GM19463 (cell line): ENCODE data around the gene IL26.
"Not testable (repeated sequence)": the region's sequence is repeated elsewhere in the genome, so short reads cannot be mapped to it uniquely, and the experiment has no call there.

Source experiments
- ATAC-seq: cut with Tn5 transposase; IDR thresholded peaks from one replicate; pipeline ENCODE4 v1.9.1; 2021; ENCODE audit warnings: mild to moderate bottlenecking, moderate library complexity; ENCODE audit not compliant: unreplicated experiment

Gene IL26

GRCh38 chr12:68203460-68203875 lies 22.1 kb downstream of the IL26 start:
- no peak for ATAC-seq

DNA sequence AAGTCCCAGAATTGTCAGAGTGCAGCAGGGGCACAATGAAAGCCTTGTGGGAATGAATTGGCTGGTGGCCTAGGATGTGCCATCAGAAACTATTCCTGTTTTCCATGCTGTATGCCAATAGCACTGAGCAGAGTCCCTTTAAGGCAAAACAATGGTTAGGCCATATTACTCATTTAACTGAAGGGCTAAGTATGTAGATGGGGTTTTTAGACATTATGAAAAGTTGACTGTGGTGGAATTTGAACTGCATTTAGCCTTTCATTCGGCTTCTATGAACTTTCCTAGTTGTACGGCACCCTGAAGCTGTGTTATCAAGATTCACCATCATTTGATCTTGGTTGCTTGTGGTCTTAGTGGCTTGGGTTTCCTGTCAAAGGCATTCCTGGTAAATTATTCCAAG lies 24.8 kb downstream of the IL26 start:
- no peak for ATAC-seq

GRCh38 chr12:68199127-68199526 lies 26.5 kb downstream of the IL26 start:
- no peak for ATAC-seq

DNA sequence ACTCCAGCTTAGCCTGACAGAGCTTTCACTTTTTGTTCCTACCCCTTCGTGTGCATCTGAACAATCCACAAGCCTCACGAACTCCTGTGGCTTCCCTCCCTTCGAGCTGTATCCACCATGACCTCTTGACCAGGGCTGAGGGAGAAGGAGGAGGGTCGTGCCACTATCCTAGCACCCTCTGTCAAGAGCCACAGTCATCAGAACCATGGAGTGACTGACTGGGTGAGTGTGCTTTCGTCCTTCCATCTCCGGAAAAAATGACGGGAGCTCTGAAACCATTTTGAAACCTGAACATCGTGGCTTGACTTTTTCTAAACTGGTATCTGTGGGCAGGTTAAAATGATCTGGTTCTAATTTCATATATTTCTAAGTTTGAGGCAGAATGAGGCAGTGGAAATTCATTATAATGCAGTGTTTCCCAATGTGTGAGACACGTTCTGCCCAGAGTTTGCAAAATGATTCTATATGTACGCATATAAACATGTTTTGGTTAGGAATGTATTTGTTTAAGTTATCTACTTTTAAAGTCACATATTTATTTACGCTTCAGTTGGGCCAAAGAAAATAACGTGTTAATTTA lies 27.0 kb downstream of the IL26 start:
- ATAC-seq: no peak

- no peak for ATAC-seq
These were observed 35.3 kb downstream of the IL26 start for GRCh38 chr12:68190301-68190700.

DNA sequence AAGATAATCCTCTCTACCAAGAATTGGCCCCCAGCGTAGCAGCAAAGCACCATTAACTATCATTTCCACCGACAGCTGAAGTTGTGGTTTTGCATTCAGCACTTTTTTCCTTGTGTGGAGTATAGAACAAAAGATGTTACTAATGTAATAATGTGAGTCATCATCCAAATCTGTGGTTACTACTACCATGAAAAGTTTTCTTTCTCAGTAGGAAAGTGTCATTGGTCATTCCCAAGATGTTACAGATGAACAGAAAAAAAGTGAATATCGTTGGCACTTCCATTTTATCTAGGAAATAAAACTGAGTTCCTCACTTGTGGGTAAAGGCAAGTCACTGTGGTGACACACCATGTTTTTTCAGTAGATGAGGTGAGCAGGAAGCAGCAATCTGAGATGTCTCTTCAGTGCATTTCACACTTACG lies 35.8 kb downstream of the IL26 start:
- no peak for ATAC-seq

- ATAC-seq: no peak
These were observed 40.0 kb downstream of the IL26 start for GRCh38 chr12:68185598-68185997.

GRCh38 chr12:68180792-68181744 lies 44.5 kb downstream of the IL26 start:
- ATAC-seq: peak; percentile 60

- ATAC-seq: no peak
These were observed 46.7 kb downstream of the IL26 start for GRCh38 chr12:68178774-68179439.

DNA sequence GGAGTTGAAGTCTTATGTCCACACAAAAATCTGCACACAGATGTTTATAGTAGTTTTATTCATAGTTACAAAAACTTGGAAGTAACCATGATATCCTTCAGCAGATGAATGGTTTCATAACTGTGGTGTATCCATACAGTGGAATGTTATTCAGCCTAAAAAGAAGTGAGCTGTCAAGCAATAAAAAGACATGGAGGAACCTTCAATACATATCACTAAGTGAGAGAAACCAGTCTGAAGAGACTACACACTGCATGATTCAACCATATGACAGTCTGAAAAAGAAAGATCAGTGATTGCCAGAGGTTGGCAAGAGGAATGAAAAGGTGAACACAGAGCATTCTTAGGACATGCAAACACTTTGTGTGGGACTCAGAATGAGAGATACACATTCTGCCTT lies 47.4 kb downstream of the IL26 start:
- no peak for ATAC-seq

GRCh38 chr12:68177562-68177961 lies 48.0 kb downstream of the IL26 start:
- no peak for ATAC-seq

DNA sequence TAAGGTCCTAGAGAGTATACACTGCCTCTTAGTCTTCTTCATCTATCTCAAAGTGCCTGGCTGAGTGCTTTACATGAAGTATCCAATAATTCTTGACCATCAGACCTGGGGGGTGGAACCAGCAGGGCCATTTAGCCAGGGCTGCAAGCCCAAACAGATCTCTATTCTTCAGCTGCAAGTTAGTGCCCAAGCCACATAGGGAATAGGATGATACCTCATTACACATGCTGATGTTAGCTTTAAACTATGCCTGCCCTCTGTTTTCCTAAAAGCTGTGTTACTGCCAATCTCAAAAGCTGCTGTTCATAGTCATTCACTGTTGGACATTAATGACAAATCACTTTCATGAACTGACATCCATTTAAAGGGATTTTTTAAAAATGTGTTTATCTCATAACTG lies 49.4 kb downstream of the IL26 start:
- no peak for ATAC-seq

- ATAC-seq: peak; percentile 94
These were observed 50.0 kb downstream of the IL26 start for GRCh38 chr12:68175557-68176061.

- not testable (repeated sequence) for ATAC-seq
These were observed 50.8 kb downstream of the IL26 start for GRCh38 chr12:68174761-68175160.

GRCh38 chr12:68173792-68174191 lies 51.8 kb downstream of the IL26 start:
- no peak for ATAC-seq

GRCh38 chr12:68170726-68171125 lies 54.9 kb downstream of the IL26 start:
- ATAC-seq: no peak

- ATAC-seq: no peak
These were observed 56.3 kb downstream of the IL26 start for GRCh38 chr12:68169213-68169889.

GRCh38 chr12:68166317-68166831 lies 59.2 kb downstream of the IL26 start:
- ATAC-seq: no peak

DNA sequence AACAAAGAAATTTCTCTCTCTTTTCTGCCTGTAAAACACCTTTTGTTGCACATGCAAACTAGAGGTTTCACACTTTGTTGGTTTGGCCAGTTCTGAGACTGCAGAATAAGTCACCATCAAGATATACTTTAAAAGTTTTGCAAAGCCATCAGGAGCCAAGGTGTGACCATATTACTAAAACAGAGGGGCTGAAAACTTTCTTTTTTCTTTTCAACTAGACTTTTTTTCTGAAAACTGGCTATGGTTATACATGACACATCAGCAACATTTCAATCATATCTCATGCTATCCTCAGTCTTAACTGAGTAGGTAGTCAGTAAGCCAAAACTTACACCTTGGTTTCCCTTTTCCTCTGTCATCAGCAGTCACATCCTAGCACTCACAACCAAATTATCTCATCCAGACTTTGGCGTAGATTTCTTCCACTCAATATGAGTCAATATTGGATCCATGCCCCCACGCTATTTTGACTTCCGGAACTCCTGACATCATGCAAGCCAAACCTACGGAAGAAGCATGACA lies 62.0 kb downstream of the IL26 start:
- peak; percentile 60 for ATAC-seq

GRCh38 chr12:68162374-68162773 lies 63.2 kb downstream of the IL26 start:
- ATAC-seq: no peak
